CD4-positive, alpha-beta T cell treated with Interleukin-6 at 100 ng/mL for 8 hours (primary cell): ENCODE measurements around the gene HSP90AB1.
"Not testable (repeated sequence)": the region's sequence is repeated elsewhere in the genome, so short reads cannot be mapped to it uniquely, and the experiment has no call there.

ENCODE experiments used
- DNase-seq: peaks from one replicate; pipeline ENCODE4 v3.0.0-alpha.2; 2020; ENCODE audit warnings: mixed read lengths, low spot score

Gene HSP90AB1

DNA sequence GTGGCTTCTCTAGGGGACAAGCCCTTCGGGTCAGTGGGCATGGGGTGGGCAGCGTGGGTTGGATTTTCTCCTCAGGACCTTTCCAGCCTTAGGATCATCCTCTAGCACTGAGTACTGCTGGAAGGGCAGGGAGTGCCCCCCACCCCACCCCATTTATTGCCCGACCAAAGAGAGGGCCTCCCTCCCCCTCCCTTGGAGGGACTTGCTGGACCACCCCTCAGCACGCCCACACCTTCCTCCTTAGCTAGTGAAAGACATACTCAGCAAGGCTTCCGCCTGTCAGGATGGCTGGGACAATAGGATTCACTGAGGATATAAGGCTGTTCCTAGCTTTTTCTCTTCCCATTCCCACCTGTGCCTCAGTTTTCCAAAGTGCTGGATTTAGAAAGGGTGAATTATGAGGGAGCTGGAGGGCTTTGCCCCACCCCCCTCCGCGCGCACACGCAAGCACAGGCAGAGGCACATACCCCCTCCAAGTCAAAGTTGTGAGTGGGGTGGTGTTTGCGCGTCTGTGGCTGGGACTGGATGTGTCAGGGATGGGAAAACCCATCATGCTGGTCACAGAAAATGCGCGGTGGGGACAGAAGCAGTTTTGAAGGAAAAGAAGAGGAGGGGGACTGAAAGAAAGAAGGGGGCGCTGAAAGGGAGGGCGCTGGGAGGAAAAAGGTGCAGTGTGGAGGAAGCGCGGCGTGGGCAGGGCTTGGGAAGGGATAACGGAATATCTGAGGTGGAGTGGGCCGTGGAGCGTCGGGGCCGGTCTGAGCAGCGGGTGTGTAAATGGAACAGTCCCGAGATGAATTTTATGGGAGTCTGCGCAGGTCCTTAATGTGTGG, 24.2 kb upstream of the HSP90AB1 start:
- DNase-seq = no peak

GRCh38 chr6:44223319-44224028, 23.4 kb upstream of the HSP90AB1 start, which contains the start of gene SLC29A1:
TSS of gene SLC29A1 (plus strand) at chr6:44223595. CDS start at chr6:44227314, 3,719 bp downstream.
- peak; percentile 82 for DNase-seq

- DNase-seq = no peak
Observed at GRCh38 chr6:44224029-44224964, 22.6 kb upstream of the HSP90AB1 start.

GRCh38 chr6:44224965-44225305, 22.0 kb upstream of the HSP90AB1 start:
- no peak for DNase-seq

DNA sequence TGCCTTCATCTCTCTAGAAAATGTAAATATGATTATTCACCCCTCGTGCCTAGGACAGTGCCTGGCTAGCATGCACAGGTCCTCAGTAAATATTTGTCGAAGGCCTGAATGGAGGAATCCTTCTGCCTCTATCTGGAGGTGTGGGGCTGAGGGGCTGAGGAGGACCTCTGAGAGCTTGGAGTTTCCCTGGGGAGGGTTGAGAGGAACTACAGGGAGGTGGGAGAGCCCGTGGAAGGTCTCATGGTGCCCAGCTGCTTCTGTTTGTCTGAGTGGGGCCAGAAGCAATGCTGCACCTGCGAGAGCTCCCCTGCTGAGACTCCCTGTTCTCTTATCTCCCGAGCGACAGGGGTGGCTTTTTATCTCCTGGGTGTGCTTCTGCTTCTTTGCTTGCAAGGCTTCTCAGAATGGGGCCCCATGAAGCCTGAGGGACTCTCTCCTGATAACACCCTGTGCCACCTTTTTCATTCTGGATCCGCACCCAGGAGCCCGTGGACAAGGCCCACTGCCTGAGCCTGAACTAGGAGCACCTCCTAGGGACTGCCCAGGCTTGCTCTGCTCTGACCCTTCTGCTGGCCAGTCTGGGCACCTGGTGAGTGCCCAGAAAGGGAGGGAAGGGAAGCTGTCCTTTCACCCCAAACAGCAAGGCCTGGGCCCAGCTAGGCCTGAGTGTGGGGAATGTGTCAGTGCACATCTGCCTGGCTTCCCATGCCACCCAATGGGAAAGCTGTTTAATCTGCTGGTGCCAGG, 21.1 kb upstream of the HSP90AB1 start:
- no peak for DNase-seq

DNA sequence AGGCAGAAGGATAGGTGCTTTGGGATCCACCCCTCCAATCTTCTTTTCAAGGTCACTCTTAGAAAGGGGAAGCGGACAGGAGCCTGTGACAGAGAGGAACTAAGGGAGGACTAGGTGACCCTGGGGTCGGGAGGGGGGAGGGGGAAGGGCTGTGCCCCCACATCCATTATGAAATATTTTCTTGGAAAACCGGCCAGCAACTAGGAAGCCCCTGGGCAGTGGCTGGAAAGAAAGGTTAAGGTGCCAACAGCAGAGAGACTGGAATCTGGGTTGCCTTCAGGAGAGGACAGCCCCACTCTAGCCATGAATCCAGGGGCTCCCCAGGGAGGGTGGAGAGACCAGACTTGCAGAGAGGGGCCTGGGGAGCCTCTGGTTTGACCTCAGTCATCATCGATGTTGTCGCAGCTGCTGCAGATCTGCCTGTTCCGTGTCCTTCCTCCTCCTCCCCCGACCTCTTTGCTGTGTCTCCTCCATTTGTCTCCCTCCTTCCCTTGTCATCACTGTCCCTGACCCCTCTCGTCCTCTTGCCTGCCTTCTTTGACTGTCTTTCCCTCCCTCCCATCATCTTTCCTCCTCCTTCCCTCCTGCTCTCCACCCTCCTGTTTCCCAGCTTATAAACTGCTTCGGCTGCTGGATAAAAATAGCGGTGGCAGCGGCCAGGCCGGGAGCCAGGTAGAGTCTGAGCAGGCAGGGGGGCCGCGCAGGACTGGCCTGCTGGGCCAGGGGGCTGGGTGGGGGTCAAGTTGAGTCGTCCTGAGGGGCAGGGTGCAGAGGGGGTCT, 20.3 kb upstream of the HSP90AB1 start:
- no peak for DNase-seq

- DNase-seq = no peak
Observed at GRCh38 chr6:44227148-44227793, 19.6 kb upstream of the HSP90AB1 start.

GRCh38 chr6:44228031-44228430, 18.9 kb upstream of the HSP90AB1 start:
- no peak for DNase-seq

DNA sequence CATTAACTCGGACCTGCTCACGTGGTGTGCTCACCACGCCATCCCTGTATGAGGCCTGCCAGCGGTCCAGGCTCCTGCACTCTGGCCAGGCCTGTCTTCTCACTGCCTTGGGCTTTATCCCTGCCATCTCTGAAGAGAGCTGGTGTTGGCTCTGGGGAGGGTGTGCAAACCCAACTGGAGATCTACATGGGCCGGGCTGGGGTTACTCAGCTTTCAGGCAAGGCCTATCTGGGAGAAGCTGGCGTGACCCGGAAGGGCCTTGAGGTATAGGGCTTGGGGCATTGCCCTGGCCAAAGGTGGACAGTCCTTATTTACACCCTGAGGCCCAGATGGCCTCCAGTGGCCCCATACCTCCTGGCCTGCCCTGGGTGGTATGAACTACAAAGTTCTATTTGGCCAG, 18.5 kb upstream of the HSP90AB1 start:
- DNase-seq = no peak

DNA sequence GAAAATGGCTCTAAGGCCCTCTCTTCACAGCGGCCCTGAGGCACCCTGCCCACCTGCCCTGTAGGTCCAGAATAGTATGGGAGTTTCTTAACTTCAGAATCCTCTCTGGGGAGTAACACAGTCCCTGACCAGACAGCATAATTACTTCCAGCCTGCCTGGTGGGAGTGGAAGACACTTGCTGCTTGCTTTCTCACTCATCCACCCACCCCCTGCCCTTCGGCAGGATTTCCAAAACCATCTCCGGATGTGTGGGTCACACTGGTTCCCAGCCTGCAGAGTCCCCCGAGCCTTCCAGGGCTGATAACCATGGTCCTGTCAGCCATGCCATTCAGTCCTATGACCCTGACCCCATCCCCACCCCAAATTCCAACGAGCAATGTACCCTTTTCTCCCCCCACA, 18.1 kb upstream of the HSP90AB1 start:
- DNase-seq = no peak

DNA sequence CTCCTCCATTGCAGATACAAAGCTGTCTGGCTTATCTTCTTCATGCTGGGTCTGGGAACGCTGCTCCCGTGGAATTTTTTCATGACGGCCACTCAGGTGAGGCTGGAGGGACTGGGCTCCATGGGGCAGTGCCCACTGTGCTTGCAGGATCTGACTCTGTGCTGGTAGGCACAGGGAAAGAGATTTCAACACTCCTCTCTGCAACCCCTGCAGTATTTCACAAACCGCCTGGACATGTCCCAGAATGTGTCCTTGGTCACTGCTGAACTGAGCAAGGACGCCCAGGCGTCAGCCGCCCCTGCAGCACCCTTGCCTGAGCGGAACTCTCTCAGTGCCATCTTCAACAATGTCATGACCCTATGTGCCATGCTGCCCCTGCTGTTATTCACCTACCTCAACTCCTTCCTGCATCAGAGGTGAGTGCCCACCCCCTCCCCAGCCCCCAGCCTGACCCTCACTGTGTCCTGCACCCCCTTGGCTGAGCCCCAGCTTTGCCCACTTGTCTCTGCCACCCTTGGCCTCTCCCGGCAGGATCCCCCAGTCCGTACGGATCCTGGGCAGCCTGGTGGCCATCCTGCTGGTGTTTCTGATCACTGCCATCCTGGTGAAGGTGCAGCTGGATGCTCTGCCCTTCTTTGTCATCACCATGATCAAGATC, 17.4 kb upstream of the HSP90AB1 start:
- no peak for DNase-seq

GRCh38 chr6:44230034-44230675, 16.7 kb upstream of the HSP90AB1 start:
- no peak for DNase-seq

DNA sequence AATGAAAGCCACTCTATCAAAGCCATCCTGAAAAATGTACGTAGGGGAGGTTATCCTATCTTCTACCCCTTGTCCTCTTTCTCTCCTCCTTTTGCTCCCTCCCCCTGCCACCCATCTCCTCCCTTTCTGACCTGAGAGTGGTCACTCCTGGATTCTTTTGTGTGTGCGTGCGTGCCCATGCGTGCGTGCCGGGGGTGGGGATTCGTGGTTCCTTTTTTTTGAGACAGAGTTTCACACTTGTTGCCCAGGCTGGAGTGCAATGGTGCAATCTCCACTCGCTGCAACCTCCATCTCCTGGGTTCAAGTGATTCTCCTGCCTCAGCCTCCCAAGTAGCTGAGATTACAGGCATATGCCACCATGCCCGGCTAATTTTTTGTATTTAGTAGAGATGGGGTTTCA, 15.5 kb upstream of the HSP90AB1 start:
- DNase-seq = not testable (repeated sequence)

- no peak for DNase-seq
Observed at GRCh38 chr6:44232676-44233566, 14.0 kb upstream of the HSP90AB1 start.

DNA sequence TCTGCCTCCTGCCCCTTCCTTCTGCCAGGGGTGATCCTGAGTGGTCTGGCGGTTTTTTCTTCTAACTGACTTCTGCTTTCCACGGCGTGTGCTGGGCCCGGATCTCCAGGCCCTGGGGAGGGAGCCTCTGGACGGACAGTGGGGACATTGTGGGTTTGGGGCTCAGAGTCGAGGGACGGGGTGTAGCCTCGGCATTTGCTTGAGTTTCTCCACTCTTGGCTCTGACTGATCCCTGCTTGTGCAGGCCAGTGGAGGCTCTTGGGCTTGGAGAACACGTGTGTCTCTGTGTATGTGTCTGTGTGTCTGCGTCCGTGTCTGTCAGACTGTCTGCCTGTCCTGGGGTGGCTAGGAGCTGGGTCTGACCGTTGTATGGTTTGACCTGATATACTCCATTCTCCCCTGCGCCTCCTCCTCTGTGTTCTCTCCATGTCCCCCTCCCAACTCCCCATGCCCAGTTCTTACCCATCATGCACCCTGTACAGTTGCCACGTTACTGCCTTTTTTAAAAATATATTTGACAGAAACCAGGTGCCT, 13.3 kb upstream of the HSP90AB1 start:
- no peak for DNase-seq

DNA sequence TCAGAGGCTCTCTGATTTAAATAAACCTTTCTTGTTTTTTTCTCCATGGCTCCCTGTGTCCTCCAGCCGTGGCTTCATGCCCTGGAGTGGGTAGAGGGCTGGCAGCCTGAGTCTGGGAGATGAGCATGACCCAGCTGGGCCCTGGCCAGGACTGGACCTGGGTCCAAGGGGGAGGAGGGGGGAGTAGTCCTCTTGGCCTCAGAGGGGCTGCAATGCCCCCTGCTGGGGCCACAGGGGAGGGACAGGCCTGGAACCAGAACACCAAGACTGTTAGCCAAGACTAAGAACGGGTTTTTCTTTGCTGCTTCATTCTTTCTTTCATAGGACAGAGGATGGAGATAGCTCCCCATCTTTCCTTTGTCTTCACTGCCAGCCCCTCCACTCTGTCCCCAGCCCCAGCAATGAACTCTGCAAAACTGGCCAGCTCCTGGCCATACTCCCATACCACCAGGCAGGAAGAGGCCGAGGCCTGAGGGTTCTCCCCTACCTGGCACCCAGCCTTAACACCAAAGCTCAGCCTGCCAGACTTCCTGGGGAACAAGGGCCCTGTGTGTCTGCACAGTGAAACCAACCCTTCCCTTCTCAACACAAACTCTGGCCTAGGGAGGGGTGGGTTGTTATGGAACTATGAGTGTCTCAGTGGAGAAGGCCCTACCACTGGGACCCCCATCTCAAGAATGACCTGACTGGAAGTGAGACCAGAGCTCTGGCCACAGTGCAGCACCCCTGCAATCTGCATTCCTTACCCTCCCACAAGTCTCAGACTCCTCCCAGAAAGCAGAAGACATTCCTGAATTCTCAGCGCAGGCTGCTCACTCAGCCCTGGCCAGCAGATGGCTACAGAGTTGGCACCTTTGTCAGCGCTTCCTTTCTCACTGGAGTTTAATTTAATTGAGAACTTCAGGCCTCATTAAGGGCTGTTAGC, 12.5 kb upstream of the HSP90AB1 start:
- DNase-seq = no peak

- DNase-seq = no peak
Observed at GRCh38 chr6:44235269-44235668, 11.6 kb upstream of the HSP90AB1 start.
